ENCODE measurements around the gene OLR1.

The OLR1 gene

GRCh38 chr12:10175846-10176636 is 4.1 kb upstream of the OLR1 start:
- no peak overlapping the region for H3K4me3 ChIP-seq (ENCODE audit: low read length)
- TF ChIP-seq CTCF (conservative IDR thresholded peaks at IDR 0.05; ENCODE audit: low read length): no peak
- DNase-seq (ENCODE audit: low read depth): no peak

GRCh38 chr12:10174986-10175614 is 3.2 kb upstream of the OLR1 start:
- no peak overlapping the region for H3K4me3 ChIP-seq (ENCODE audit: low read length)
- TF ChIP-seq CTCF (conservative IDR thresholded peaks at IDR 0.05; ENCODE audit: low read length): no peak
- DNase-seq (ENCODE audit: low read depth): no peak

GRCh38 chr12:10170216-10170615 is 1.7 kb downstream of the OLR1 start:
- no peak overlapping the region for H3K4me3 ChIP-seq (ENCODE audit: low read length)
- TF ChIP-seq CTCF (conservative IDR thresholded peaks at IDR 0.05; ENCODE audit: low read length): no peak
- DNase-seq (ENCODE audit: low read depth): peak; percentile 84

- peak; percentile 85 for DNase-seq (ENCODE audit: low read depth)
- no peak for TF ChIP-seq CTCF (conservative IDR thresholded peaks at IDR 0.05; ENCODE audit: low read length)
- peak overlapping the region; percentile 26 for H3K4me3 ChIP-seq (ENCODE audit: low read length)
Measured at GRCh38 chr12:10169104-10169503, 2.8 kb downstream of the OLR1 start.

- TF ChIP-seq CTCF (conservative IDR thresholded peaks at IDR 0.05; ENCODE audit: low read length): no peak
- H3K4me3 ChIP-seq (ENCODE audit: low read length): no peak overlapping the region
- DNase-seq (ENCODE audit: low read depth): no peak
Measured at GRCh38 chr12:10167599-10167998, 4.3 kb downstream of the OLR1 start.

GRCh38 chr12:10165421-10165820 is 6.5 kb downstream of the OLR1 start:
- H3K4me3 ChIP-seq (ENCODE audit: low read length): no peak overlapping the region
- no peak for TF ChIP-seq CTCF (conservative IDR thresholded peaks at IDR 0.05; ENCODE audit: low read length)
- DNase-seq (ENCODE audit: low read depth): no peak

- no peak overlapping the region for H3K4me3 ChIP-seq (ENCODE audit: low read length)
- no peak for TF ChIP-seq CTCF (conservative IDR thresholded peaks at IDR 0.05; ENCODE audit: low read length)
- DNase-seq (ENCODE audit: low read depth): no peak
Measured at GRCh38 chr12:10163084-10163483, 8.8 kb downstream of the OLR1 start.
